ENCODE data around the gene POLR1D.

POLR1D gene

DNA sequence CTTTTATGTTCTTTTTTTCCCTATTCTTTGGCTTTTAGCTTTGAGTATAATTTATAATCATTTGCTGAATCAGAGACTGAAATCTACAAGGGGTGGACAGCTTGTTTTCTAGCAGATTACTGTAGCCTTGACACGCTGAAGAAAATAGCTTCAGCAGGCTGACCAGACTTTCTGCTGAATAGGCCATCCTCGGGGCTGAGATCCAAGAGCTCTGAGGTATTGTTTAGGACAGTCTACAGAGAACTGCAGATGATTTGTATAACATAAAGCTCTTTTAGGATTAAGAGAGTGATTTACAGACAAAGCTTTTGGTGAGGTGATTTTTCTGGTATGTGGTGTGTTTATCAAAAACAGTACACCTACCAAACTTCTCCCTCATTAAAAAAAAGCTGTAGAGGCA, 16.8 kb downstream of the POLR1D start:
- no peak for DNase-seq (ENCODE audit: low read depth)

DNA sequence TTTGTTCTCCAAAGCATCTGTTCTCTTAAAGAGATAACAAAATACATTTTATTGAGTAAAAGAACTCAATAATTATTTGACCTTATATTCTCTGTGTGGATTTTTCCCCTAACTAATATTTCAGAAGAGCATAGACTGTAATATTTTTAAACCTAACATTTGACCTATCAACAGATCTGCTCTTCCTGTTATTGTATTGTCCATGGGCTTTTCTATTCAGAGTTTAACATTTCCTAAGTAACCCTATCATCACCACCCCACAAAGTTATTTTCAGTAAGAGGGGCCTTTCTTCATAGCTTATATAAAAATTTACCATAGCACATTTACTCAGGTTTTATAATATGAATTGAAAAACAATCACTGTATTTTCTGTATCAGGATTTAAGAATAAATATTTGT, 17.5 kb downstream of the POLR1D start:
- DNase-seq (ENCODE audit: low read depth): no peak

DNA sequence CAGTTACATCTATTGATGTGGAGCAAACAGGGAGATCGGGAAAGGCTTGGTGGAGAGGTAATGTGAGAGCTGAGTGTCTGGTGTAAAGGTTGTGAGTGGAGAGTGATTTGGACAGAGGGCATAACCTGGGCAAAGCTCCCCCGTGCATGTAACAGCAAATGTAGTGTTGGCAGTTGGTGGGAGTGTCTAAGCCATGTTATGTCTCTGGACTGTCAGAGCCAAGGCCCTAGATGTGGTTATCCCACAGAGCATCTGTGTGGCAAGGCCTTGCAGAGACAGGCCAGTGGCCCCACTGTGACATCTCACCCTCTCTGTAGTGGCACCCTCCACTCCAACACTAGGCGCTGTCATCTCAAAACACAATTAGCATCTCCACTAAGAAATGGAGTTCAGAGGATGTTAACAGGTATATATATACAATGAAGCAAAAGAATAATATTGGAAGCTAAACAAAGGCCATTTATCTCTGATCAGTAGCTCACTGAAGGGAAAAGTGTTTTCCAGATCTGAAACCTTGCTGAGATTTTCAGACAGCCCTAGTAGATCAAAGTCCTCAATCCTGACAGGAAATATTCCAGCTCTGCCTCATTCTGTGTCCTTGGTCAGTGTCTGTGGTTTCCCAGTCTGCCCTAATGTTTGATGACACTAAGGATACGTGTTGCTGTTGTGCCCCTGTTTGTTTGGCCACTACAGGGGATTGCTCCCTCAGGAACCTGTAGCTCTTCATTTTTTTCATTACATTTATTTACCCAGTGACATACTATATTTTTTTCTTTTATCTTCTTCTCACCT, 20.2 kb downstream of the POLR1D start:
- DNase-seq (ENCODE audit: low read depth): no peak

DNA sequence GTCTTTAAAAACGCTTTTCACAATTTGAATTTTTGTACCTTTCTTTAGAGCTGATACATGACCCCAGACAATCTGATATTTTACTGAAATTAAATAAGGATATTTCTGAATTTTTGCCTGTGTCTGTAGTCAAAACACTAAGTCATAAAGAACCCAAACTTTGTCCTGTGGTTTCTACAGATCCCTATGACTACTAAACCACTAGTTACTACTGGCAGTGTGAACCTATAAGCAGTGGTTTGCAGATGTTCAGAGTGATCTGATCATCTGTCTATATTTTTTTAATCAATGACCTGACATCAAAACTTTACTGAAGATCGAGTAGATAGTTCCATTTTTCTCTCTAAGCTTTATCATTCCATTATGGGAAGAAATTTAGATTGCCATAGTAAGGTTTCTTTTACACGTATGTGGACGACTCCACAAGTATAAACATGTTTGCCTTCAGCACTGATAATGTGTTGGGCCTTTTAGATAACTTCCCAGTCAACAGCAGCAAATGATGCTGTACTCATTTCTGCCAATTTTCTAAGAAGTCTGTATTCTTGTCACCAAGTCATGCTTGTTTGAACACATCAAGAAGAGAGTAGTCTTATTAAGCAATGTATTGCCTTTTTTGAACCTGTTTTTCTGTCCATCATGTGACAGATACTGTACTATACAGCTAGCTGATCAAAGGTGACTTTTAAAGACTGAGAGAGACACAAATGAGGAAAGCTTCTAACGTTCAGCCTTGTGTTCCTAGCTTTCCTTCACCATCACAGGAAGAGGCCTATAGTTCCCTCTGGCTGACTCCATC, 21.8 kb downstream of the POLR1D start:
- DNase-seq (ENCODE audit: low read depth): no peak

DNA sequence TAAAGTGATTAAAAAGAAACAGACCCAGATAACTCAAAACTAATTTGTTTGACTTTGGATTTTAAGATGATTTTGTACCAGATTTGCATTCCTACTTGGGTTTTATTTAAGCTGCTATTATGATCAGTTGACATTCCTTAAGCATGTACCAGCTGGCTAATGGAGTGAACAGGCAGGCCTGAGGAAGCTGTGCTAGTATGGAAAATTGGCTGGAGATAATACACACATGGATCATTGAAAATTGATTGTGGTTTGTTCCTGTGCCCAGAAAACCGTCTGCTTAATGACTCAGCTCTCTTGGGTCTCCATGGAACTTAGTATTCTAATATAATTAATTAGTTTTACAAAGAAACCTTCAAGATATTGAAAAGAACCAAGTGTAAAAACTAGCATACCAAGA, 22.6 kb downstream of the POLR1D start:
- DNase-seq (ENCODE audit: low read depth): no peak

DNA sequence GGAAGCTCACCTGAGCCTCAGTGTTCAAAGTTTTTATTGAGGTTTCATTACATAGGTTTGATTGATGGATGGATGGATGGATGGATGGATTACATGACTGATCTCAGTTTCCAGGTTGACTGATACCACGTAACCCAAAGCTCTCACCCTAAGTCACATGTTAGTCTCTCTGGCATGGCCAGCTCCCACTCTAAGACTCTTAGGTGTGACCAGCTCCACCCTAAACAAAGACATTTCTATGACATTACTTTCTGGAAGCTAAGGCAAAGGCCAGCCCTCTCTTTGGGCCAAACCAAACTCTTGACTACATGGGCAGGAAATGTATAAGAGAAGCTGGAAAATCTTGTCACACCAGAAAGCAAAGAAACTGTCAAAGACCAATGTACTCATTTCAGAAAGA, 28.6 kb downstream of the POLR1D start:
- DNase-seq (ENCODE audit: low read depth): no peak

DNA sequence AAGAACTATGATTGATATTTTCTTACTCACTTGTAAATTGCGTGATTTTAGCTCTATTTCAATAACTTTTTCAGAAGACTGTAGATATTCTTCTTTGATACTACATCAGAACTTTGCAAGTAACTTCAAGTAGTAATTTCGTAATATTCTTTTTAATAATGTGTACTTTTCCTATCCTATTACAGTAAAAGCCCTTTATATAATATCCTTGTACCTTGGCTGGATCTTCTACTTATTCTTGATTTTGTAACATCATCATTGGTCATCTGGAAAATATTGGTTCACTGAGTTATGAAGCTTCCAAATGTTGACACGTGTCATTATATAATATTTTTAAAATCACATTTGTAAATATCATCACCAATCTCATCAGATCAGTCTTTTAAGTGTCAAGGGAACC, 32.4 kb downstream of the POLR1D start:
- DNase-seq (ENCODE audit: low read depth): no peak

DNA sequence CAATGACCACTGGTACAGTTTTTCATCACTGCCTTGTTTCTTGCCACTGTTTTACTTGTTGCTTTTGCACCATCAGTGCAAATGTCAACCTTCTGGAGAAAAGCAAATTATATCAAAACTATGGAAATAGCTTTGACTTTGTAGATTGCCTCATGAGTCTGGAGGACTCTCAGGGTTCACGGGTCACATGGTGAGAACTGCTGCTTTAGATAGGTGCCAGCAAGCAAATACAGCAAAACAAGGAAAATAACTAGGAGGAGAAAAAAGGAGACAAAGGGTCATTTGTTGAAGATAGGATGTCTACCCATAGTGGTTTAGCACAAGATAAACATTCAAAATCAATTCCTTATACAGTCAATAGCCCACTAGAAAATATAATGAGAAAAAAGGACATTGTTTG, 33.1 kb downstream of the POLR1D start:
- DNase-seq (ENCODE audit: low read depth): no peak

DNA sequence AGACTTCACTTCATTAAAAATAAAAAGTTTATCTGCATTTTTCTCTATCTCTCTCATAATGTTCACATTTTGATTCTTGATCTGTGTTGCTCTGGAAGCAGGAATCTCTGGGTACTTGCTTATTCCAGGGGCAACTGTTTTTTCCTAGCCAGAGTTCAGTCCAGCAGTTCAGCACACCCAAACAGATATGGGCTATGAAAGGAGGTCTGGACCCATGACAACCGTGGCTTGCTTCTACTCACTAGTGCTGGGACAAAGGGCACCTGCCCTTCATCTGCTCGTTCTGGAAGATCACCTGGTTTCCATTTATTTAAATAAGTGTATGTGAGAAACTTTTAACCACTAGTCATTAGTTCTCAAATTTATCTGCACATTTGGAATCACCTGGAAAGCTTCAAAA, 36.0 kb downstream of the POLR1D start:
- no peak for DNase-seq (ENCODE audit: low read depth)

DNA sequence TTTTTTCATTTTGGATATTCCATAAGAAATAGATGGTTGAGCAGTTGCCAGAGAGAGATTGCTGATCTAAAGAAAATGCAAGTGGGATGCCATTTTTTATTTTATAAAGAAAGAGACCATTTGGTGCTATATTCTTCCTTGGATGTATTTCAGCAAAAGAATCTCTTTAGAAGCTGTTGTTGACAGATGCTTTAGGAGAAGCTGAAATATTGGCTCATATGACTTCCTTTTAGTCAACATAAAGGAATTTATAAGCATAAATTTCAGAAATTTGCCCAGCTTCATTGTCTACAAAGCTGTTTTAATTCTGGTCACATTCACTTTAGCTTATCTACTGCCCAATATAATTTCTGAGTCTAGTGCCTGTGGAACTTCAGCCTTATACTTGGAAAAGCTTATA, 36.9 kb downstream of the POLR1D start:
- DNase-seq (ENCODE audit: low read depth): no peak

DNA sequence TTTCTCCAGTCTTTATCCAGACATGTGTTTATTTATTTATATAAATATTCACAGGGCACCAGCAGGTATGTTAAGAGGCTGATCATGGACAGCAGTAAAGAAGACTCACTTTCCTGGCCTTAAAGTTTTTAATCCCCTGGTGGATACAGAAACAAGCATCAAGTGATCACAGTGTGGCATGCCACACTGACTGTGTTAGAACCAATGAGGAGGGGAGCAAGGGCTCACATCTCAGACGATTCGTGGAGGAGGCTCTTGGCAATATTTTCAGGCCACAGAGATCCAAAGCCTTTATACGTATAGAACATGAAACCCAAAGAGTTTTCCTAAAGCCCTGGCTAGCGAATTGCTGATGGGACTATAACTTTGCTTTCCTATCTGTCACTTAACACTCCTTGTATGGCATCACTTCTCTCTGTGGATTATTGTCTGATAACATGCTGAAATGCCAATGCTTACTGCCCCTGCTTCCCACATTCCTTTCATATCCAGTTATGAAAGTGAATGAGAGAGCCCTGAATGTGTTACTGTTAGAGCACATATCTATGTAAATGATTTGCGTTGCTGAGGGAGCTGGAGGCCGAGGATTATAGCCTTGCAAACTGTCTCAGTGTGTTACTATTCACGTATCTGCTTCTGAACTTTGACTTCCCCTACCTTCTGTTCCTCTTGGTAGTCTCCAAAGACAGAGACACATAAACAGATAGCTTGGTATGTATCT, 37.6 kb downstream of the POLR1D start:
- no peak for DNase-seq (ENCODE audit: low read depth)

DNA sequence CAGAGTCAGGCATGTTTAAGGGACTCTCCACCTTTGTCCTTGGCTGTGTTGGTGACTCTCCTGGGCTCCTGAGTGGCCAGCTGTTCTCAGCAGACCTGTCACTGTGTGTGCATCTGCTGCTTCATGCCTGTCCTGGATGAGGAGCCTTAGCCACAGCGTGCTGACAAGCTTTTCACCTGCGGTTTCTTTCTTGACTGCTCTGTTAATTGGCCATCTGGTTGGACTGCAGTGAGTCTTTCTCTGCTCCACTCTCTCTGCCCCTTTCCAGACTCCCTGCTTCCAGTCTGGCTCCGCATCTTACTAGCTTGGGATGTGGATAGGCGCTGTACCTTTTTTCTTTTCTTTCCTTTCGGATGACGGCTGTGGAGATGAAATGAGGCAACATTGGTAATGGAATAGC, 38.8 kb downstream of the POLR1D start:
- no peak for DNase-seq (ENCODE audit: low read depth)

DNA sequence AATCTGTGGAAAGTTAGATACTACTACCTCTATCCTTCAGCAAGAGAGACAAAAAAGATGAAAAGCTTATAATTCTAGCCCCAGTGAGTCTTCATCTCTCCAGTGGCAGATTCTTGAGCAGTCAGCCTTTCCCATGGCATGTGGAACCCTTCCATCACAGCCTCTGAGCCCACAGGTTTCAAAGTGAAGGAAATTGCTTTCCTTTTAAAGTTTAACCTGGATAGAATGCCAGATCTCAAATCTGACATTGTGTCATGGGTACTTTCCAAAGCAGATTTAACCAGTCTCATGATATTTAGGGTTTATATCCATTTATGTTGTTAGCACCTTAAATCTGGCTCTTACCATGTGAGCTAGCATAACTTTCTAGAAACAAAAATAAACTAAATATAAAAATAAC, 39.3 kb downstream of the POLR1D start:
- DNase-seq (ENCODE audit: low read depth): no peak

DNA sequence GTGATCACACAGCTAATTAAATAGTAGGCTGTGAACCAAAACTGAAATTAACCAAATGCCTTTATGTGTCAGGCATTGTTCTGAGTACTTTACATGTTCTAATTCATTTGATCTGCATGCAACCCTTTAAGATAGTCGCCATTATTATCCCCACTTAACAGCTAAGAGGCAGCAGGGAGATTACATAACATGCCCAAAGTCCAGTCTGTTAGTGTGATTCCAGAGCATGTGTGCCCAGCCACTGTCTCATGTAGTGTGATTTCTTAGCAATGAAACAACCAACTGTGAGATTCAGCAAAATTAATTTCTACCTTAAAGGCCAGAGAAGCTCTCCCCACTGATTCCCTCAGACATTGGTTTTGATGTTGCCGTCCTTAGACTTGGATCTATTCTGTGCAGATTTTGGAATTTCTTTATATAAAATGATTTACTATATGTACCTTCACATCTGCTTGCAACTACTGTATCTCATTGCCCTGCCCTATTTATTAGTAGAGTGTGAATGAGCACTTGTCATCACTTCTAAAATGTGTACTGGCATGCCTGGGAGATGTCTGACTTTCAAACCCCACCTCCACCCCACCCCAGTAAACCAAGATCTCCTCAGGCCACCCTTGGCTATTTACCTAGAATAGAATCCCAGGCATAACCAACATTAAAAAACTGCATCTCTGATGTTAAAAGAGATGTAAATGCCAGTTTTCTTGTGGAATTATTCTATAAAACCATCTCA, 41.2 kb downstream of the POLR1D start:
- no peak for DNase-seq (ENCODE audit: low read depth)

DNA sequence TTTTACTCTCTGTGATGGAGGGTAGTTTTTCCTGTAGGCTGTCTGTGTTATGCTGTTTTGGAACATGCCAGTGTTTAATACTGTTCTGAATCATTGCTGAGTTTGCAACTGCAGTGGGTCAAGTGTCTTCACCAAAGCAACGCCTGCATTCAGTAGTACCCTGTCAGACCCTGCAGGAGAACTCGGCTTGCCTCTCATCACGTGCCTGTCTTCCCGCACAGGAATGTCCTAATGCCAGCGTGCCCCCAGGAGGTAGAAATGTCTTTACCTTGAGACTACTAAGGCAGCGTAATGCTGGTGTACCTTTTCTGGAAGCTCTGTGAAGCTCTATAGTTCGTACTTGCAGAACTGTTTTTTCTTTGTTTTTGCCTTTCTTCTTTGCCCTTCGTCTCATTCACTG, 42.3 kb downstream of the POLR1D start:
- DNase-seq (ENCODE audit: low read depth): no peak

DNA sequence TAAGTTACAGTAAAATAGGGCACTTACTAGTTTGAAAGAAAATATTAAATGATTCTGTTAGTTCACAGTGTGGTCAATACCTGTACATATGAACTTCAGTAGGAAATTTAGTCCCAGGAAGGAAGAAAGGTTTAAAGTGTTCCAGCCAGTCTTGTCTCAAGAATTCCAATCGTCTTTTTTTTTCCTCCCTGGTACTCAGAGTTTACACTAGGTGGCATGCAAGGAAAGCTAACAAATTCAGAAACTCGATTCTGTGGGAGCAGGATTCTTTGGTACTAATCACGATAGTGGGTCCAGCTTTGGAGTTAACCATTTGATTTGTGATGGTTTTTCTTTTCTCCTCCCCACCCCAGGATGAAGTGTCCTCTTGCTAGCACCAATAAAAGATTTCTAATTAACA, 43.6 kb downstream of the POLR1D start:
- no peak for DNase-seq (ENCODE audit: low read depth)

DNA sequence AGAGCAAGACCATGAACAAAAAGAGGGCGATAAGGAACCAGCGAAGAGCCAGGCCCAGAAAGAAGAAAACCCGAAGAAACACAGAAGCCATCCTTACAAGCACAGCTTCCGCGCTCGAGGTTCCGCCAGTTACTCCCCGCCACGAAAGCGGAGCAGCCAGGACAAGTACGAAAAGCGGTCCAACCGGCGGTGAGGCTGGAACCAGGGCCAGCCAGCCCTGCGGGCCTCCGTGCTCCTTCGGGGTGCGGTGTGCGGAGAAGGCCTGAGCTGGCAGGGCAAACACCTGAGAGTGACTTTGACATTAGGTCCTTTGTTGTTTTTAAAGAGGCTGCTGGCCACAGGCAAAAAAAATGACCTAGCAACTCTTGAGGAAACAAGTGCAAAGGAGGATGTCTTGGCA, 44.1 kb downstream of the POLR1D start:
- no peak for DNase-seq (ENCODE audit: low read depth)

DNA sequence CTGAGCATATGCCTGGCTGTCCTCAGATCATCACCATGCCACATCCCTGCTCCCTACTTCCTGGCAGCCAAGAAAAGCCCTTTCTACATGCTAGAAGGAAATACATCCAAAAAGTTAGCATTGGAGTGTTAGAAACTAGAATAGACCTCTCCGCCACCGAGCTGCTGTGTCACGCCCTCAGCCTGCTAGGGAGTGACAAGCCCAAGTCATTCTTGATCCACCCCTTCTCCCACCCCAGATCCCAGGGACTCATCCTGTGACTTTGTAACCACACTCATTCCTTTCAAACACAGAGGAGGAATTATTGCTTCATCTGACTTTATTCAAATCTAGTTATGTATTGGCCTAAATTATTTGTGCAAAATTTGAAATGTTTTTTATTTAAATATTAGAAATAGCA, 45.3 kb downstream of the POLR1D start:
- DNase-seq (ENCODE audit: low read depth): no peak

DNA sequence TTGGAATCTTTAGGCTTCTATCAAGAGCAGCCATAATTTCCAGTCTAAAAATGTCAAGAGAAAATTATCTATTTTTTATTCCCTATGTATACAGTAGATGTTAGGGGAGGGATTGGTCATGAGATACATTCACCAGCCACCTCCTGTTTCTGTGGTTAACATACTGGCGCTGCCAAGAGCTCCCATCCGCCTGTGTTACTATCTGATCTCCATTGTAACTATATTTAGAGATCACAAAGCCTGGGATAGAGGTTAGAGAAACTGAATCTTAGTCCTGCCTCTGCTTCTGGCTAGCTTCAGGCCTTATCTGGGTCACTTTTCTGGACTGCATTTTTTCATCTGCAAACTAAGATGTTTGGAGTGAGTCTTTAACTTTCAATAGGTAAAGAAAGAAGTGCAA, 46.3 kb downstream of the POLR1D start:
- DNase-seq (ENCODE audit: low read depth): no peak

DNA sequence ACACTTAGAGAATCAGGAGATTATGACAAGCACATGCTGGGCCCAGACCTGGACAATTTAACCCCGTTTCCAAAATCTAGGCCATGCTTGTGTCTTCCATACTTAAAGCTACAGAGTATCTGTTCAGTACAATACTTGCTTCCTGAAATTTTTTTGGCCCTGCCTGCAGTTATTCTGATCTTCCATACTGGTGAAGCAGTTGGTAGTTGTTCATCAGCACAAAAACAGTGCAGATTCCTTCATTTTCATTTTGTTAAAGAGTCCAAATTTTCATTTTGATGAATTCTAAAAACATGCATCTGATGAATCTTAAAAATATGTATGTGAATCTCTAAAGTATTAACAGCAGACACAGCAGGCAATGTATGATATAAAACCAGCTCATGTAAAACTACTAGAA, 49.2 kb downstream of the POLR1D start:
- no peak for DNase-seq (ENCODE audit: low read depth)

DNA sequence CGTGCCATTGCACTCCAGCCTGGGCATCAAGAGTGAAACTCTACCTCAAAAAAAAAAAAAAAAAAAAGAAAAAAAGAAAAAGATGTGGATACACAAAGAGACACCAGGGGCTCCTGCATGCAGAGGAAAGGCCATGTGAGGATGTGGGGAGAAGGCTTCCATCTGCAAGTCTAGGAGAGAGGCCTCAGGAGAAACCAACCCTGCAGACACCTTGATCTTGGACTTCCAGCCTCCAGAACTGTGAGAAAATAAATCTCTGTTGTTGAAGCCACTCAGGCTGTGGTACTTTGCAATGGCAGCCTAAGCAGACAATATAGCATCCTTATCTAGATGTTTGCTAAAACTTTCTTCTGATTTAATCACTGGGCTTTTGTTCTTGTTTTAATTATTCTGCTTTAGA, 50.3 kb downstream of the POLR1D start:
- DNase-seq (ENCODE audit: low read depth): no peak

Data from stimulated activated CD8-positive, alpha-beta memory T cell treated with anti-CD3 and anti-CD28 coated beads, Interleukin-15, amount 100 ng/mL, for 24 hours (primary cell).